Mesenchymal stem cell (in vitro differentiated cells and primary cell): ENCODE measurements around the gene MTG1.

Source experiments
- DNase-seq: peaks from one replicate; pipeline ENCODE4 v3.0.0-alpha.2; 2013
- H2AFZ ChIP-seq: one replicate; pipeline ENCODE4 v1.6.1; 2013; ENCODE audit warnings: low read depth, mild to moderate bottlenecking, control low read depth, inconsistent platforms, low read length, moderate library complexity
- H2AK5ac ChIP-seq: 2 replicates; pipeline ENCODE4 v1.6.1; 2013; ENCODE audit warnings: low read length, moderate library complexity, mild to moderate bottlenecking, inconsistent platforms; ENCODE audit not compliant: severe bottlenecking
- H2BK120ac ChIP-seq: one replicate; pipeline ENCODE4 v1.6.1; 2013; ENCODE audit warnings: low read depth, mild to moderate bottlenecking, inconsistent platforms, low read length, moderate library complexity
- H2BK12ac ChIP-seq, 2 experiments: one replicate each; pipeline ENCODE4 v1.6.1; 2013; ENCODE audit warnings: inconsistent platforms in 2 of 2, low read length in 2 of 2, mild to moderate bottlenecking in 2 of 2, moderate library complexity in 2 of 2, control low read depth in 1 of 2
- H2BK15ac ChIP-seq: one replicate; pipeline ENCODE4 v1.6.1; 2013; ENCODE audit warnings: mild to moderate bottlenecking, low read depth, inconsistent platforms; ENCODE audit not compliant: poor library complexity, severe bottlenecking
- H2BK5ac ChIP-seq: 2 replicates; pipeline ENCODE4 v1.6.1; 2013; ENCODE audit warnings: low read depth, mild to moderate bottlenecking, low read length, control low read depth, inconsistent platforms; ENCODE audit not compliant: poor library complexity, severe bottlenecking
- H3K14ac ChIP-seq, 2 experiments: one replicate each; pipeline ENCODE4 v1.6.1; 2013; ENCODE audit warnings: inconsistent platforms in 2 of 2, low read length in 2 of 2, control low read depth in 1 of 2, mild to moderate bottlenecking in 1 of 2, moderate library complexity in 1 of 2
- H3K18ac ChIP-seq, 2 experiments: one replicate each; pipeline ENCODE4 v1.6.1; 2013; ENCODE audit warnings: inconsistent platforms in 2 of 2, low read length in 2 of 2, control low read depth in 1 of 2, low read depth in 1 of 2, mild to moderate bottlenecking in 1 of 2
- H3K23ac ChIP-seq, 2 experiments: one replicate each; pipeline ENCODE4 v1.6.1; 2013; ENCODE audit warnings: inconsistent platforms in 2 of 2, low read length in 2 of 2, mild to moderate bottlenecking in 2 of 2, moderate library complexity in 2 of 2, control low read depth in 1 of 2
- H3K27ac ChIP-seq: 2 replicates; pipeline ENCODE4 v1.5.1; 2013; ENCODE audit warnings: mild to moderate bottlenecking, moderate library complexity, low read length, control low read depth, inconsistent platforms; ENCODE audit not compliant: poor library complexity, severe bottlenecking
- H3K27me3 ChIP-seq, 2 experiments: 2 replicates each; pipeline versions ENCODE4 v1.6.1 to v1.7.0; 2013; ENCODE audit warnings: low read length in 2 of 2, mild to moderate bottlenecking in 2 of 2, moderate library complexity in 2 of 2, control low read depth in 1 of 2, inconsistent platforms in 1 of 2; ENCODE audit not compliant: control insufficient read depth in 1 of 2, insufficient read depth in 1 of 2
- H3K36me3 ChIP-seq, 2 experiments: 2 replicates each; pipeline versions ENCODE4 v1.6.1 to v1.7.0; 2013; ENCODE audit warnings: low read length in 2 of 2, control low read depth in 1 of 2, inconsistent platforms in 1 of 2, low read depth in 1 of 2, mild to moderate bottlenecking in 1 of 2; ENCODE audit not compliant: insufficient read depth in 2 of 2, control insufficient read depth in 1 of 2
- H3K4ac ChIP-seq, 2 experiments: one replicate each; pipeline ENCODE4 v1.6.1; 2013; ENCODE audit warnings: inconsistent platforms in 2 of 2, low read length in 2 of 2, mild to moderate bottlenecking in 2 of 2, moderate library complexity in 2 of 2, control low read depth in 1 of 2, low read depth in 1 of 2
- H3K4me1 ChIP-seq: 2 replicates; pipeline ENCODE4 v1.6.1; 2013; ENCODE audit warnings: low read depth, low read length, control low read depth; ENCODE audit not compliant: control insufficient read depth, insufficient read depth
- H3K4me2 ChIP-seq: 2 replicates; pipeline ENCODE4 v1.6.1; 2013; ENCODE audit warnings: low read length, mild to moderate bottlenecking, inconsistent platforms; ENCODE audit not compliant: poor library complexity, severe bottlenecking
- H3K4me3 ChIP-seq, 2 experiments: 2 replicates each; pipeline versions ENCODE4 v1.5.1 to v1.7.0; 2013; ENCODE audit warnings: low read length in 2 of 2, mild to moderate bottlenecking in 2 of 2, control low read depth in 1 of 2, low read depth in 1 of 2; ENCODE audit not compliant: insufficient read depth in 1 of 2
- H3K79me1 ChIP-seq: replicated peaks from 2 replicates; pipeline ENCODE4 v1.6.1; 2013; ENCODE audit warnings: mild to moderate bottlenecking, control low read depth, low read length, inconsistent platforms; ENCODE audit not compliant: poor library complexity, severe bottlenecking
- H3K9ac ChIP-seq: 2 replicates; pipeline ENCODE4 v1.7.0; 2013; ENCODE audit warnings: mild to moderate bottlenecking, low read length, moderate library complexity
- H3K9me3 ChIP-seq: 2 replicates; pipeline ENCODE4 v1.7.0; 2013; ENCODE audit warnings: mild to moderate bottlenecking, low read length; ENCODE audit not compliant: control insufficient read depth
- H4K8ac ChIP-seq: one replicate; pipeline ENCODE4 v1.6.1; 2013; ENCODE audit warnings: inconsistent platforms, mild to moderate bottlenecking, low read length, moderate library complexity
- H4K91ac ChIP-seq: one replicate; pipeline ENCODE4 v1.6.1; 2013; ENCODE audit warnings: mild to moderate bottlenecking, low read length, inconsistent platforms
- WGBS: methylation state at CpG from one replicate; pipeline ENCODE4 v1.1.7; 2013; ENCODE audit warnings: mixed read lengths; 5-methylcytosine and 5-hydroxymethylcytosine counted together

Gene MTG1

GRCh38 chr10:133462512-133463305 is 68.8 kb downstream of the MTG1 start:
- no peak overlapping the region for H3K4me2 ChIP-seq
- no peak overlapping the region for H2BK120ac ChIP-seq
- no peak overlapping the region for H3K23ac ChIP-seq
- no peak overlapping the region for H4K8ac ChIP-seq
- no peak overlapping the region for H2BK5ac ChIP-seq
- no peak for DNase-seq
- H2BK12ac ChIP-seq = no peak overlapping the region
- H3K27me3 ChIP-seq = no peaks in the 10 kb centered on the region
- 80% methylated on average over 8 of the region's 10 CpGs for WGBS
- H4K91ac ChIP-seq = no peak overlapping the region
- no peak overlapping the region for H2AFZ ChIP-seq
- H3K4me3 ChIP-seq = no peak overlapping the region
- no peaks in the 10 kb centered on the region for H3K9me3 ChIP-seq
- H3K27ac ChIP-seq = no peak overlapping the region
- no peaks in the 10 kb centered on the region for H3K79me1 ChIP-seq
- H3K18ac ChIP-seq = no peak overlapping the region
- no peak overlapping the region for H3K14ac ChIP-seq
- H3K4ac ChIP-seq = no peak overlapping the region
- peaks cover 5 to 42% of the 10 kb centered on the region in 2 experiments for H3K36me3 ChIP-seq
- no peaks in the 10 kb centered on the region for H3K4me1 ChIP-seq
- no peak overlapping the region for H2AK5ac ChIP-seq
- H2BK15ac ChIP-seq = no peak overlapping the region
- H3K9ac ChIP-seq = no peak overlapping the region

GRCh38 chr10:133464582-133465031 is 70.7 kb downstream of the MTG1 start:
- Histone ChIP-seq H3K9ac (no peak overlapping the region), H3K18ac (no peak overlapping the region), H2AK5ac (no peak overlapping the region), H3K36me3 (peaks cover 9 to 29% of the 10 kb centered on the region in 2 experiments), H4K91ac (no peak overlapping the region), H3K4me2 (no peak overlapping the region), H3K27me3 (no peaks in the 10 kb centered on the region), H2BK12ac (no peak overlapping the region), H3K79me1 (no peaks in the 10 kb centered on the region), H3K27ac (no peak overlapping the region), H3K4ac (no peak overlapping the region), H2BK5ac (no peak overlapping the region), H3K14ac (no peak overlapping the region), H4K8ac (no peak overlapping the region), H3K4me3 (no peak overlapping the region), H2BK15ac (no peak overlapping the region), H3K4me1 (no peaks in the 10 kb centered on the region), H2AFZ (no peak overlapping the region), H2BK120ac (no peak overlapping the region), H3K23ac (no peak overlapping the region), H3K9me3 (no peaks in the 10 kb centered on the region)
- no peak for DNase-seq
- WGBS = 87% methylated on average over 9 of the region's 12 CpGs

- no peak overlapping the region for H3K4me2 ChIP-seq
- H2BK120ac ChIP-seq = no peak overlapping the region
- H2BK12ac ChIP-seq = no peak overlapping the region
- whole genome bisulfite sequencing = 94% methylated on average over 49 of the region's 55 CpGs
- no peak overlapping the region for H3K4ac ChIP-seq
- no peak overlapping the region for H4K8ac ChIP-seq
- no peak overlapping the region for H3K14ac ChIP-seq
- H3K79me1 ChIP-seq = no peaks in the 10 kb centered on the region
- peaks cover 9 to 21% of the 10 kb centered on the region in 2 experiments for H3K36me3 ChIP-seq
- no peak overlapping the region for H3K9ac ChIP-seq
- H4K91ac ChIP-seq = no peak overlapping the region
- H3K27me3 ChIP-seq = no peaks in the 10 kb centered on the region
- no peaks in the 10 kb centered on the region for H3K9me3 ChIP-seq
- no peak overlapping the region for H2AFZ ChIP-seq
- H3K23ac ChIP-seq = no peak overlapping the region
- H2AK5ac ChIP-seq = no peak overlapping the region
- no peak for DNase-seq
- H3K27ac ChIP-seq = no peak overlapping the region
- no peak overlapping the region for H3K4me3 ChIP-seq
- no peaks in the 10 kb centered on the region for H3K4me1 ChIP-seq
- H3K18ac ChIP-seq = no peak overlapping the region
- no peak overlapping the region for H2BK15ac ChIP-seq
- H2BK5ac ChIP-seq = no peak overlapping the region
Observed at GRCh38 chr10:133465191-133465949, 71.4 kb downstream of the MTG1 start.

- no peak overlapping the region for H3K27ac ChIP-seq
- no peak overlapping the region for H3K14ac ChIP-seq
- H2BK12ac ChIP-seq = no peak overlapping the region
- no peak overlapping the region for H4K91ac ChIP-seq
- H3K9me3 ChIP-seq = no peaks in the 10 kb centered on the region
- H2AFZ ChIP-seq = no peak overlapping the region
- no peaks in the 10 kb centered on the region for H3K4me1 ChIP-seq
- H2BK5ac ChIP-seq = no peak overlapping the region
- no peak overlapping the region for H3K18ac ChIP-seq
- no peaks in the 10 kb centered on the region for H3K79me1 ChIP-seq
- no peak overlapping the region for H2BK120ac ChIP-seq
- H3K9ac ChIP-seq = no peak overlapping the region
- H2BK15ac ChIP-seq = no peak overlapping the region
- no peak overlapping the region for H2AK5ac ChIP-seq
- WGBS = 63% methylated on average over 7 of the region's 7 CpGs
- no peak overlapping the region for H3K4ac ChIP-seq
- no peak overlapping the region for H3K4me3 ChIP-seq
- no peak overlapping the region for H4K8ac ChIP-seq
- no peaks in the 10 kb centered on the region for H3K27me3 ChIP-seq
- H3K4me2 ChIP-seq = no peak overlapping the region
- no peak for DNase-seq
- peaks cover 14 to 21% of the 10 kb centered on the region in 2 experiments for H3K36me3 ChIP-seq
- H3K23ac ChIP-seq = no peak overlapping the region
Observed at GRCh38 chr10:133465950-133466474, 72.1 kb downstream of the MTG1 start.
